GM18505 (cell line): Measurements from ENCODE around the gene VGLL4.

Experiments
- ATAC-seq: cut with Tn5 transposase; IDR thresholded peaks from one replicate; pipeline ENCODE4 v1.9.1; 2021; ENCODE audit not compliant: unreplicated experiment
- POLR2A ChIP-seq: IDR thresholded peaks from 4 replicates; pipeline ENCODE4 v1.6.1; 2011; ENCODE audit warnings: borderline replicate concordance; ENCODE audit not compliant: insufficient read depth, insufficient read length; ENCODE audit errors: extremely low read depth

The VGLL4 gene

GRCh38 chr3:11542551-11542950 lies 101.2 kb downstream of the VGLL4 start:
- no peak for TF ChIP-seq POLR2A
- ATAC-seq, result no peak

- TF ChIP-seq POLR2A, result no peak
- ATAC-seq, result no peak
These were observed 102.1 kb downstream of the VGLL4 start for GRCh38 chr3:11541321-11542303.

- ATAC-seq, result no peak
- no peak for TF ChIP-seq POLR2A
These were observed 104.0 kb downstream of the VGLL4 start for GRCh38 chr3:11539677-11540076.

GRCh38 chr3:11539218-11539617 lies 104.5 kb downstream of the VGLL4 start:
- TF ChIP-seq POLR2A, result no peak
- no peak for ATAC-seq

DNA sequence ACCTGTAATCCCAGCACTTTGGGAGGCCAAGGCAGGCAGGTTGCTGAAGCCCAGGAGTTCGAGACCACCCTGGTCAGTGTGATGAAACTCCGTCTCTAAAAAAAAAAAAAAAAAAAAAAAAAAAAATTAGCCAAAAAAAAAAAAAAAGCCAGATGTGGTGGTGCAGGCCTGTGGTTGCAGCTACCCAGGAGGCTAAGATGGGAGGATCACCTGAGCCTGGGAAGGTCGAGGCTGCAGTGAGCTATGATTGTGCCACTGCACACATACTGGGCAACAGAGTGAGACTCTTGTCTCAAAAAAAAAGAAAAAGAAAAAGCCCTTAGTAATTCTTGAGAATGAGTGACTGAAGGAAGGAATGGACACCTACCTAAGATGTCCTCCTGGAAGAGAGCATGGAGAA lies 105.1 kb downstream of the VGLL4 start:
- TF ChIP-seq POLR2A, result no peak
- ATAC-seq, result no peak

GRCh38 chr3:11536936-11537612 lies 106.6 kb downstream of the VGLL4 start:
- ATAC-seq, result no peak
- TF ChIP-seq POLR2A, result no peak

- TF ChIP-seq POLR2A, result no peak
These were observed 107.4 kb downstream of the VGLL4 start for GRCh38 chr3:11536132-11536935.

GRCh38 chr3:11535243-11535960 lies 108.3 kb downstream of the VGLL4 start:
- ATAC-seq, result no peak
- no peak for TF ChIP-seq POLR2A

More at GRCh38 chr3:11536132-11536935, 107.4 kb downstream of the VGLL4 start:
- no peak for ATAC-seq

GRCh38 chr3:11534793-11535101 lies 109.0 kb downstream of the VGLL4 start:
- no peak for ATAC-seq
- TF ChIP-seq POLR2A, result no peak

DNA sequence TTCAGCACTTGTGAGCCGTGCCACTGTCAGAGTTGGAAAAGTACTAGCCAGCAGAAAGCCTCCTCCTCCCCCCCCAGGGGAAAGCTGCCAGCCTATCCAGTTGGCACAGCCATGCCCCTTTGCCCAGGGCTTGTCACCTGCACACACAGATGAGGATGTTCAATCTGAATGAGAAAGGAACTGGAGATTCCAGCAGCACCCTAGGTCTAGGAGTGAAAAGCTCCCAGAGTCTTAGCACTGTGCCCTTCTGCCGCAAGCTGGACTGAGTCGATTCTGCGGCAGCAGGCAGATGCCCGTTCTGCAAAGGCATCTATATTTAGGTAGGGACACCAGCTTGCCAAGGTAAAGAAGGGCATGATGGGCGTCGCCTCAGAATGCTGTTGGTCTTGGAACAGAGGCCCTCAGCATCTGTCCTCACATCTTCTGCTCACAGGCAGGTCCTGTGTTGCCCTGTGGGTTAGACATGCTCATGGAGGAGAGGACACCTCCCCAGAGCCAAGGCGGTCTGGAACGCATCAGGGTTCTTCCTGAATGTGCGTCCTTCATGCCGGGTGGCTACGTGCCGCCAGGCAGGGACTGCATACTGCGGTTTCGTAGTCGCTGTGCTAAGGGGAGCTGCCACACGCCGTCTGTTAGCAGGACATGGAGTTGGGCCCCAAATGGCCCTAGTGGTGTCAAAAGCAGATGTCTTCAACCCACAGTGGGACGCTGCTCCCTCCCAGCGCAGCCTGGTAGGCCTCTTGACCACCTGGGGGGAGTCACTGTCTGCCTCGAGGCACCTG lies 109.5 kb downstream of the VGLL4 start:
- no peak for TF ChIP-seq POLR2A
- ATAC-seq, result no peak

GRCh38 chr3:11532931-11533391 lies 110.8 kb downstream of the VGLL4 start:
- no peak for TF ChIP-seq POLR2A
- no peak for ATAC-seq

- TF ChIP-seq POLR2A, result no peak
- ATAC-seq, result no peak
These were observed 113.5 kb downstream of the VGLL4 start for GRCh38 chr3:11530153-11530721.
